SK-N-SH (cell line): ENCODE data around the gene ERGIC1. TPM values are rescaled to one million over a fixed set of nuclear protein-coding genes. Genes with fewer than 3 reads are reported as not detected.

Experiments
- CTCF ChIA-PET: fragments of 300-600, 350-600 bp; formaldehyde crosslinking; extraction: SDS; loops from one replicate; lab custom pipeline; 2021; lab: Yijun Ruan, JAX
- POLR2A ChIA-PET: fragments of 350-600 bp; sonication (Branson Sonifier 250); formaldehyde crosslinking; extraction: SDS; loops from one replicate; lab custom pipeline; 2020; ENCODE audit warnings: antibody characterized with exemption, inconsistent platforms; lab: Yijun Ruan, JAX
- DNase-seq: peaks from one replicate; pipeline ENCODE4 v3.0.0; 2012
- H2AFZ ChIP-seq: fragments of 200-600 bp; sonication (generic); 2 replicates; pipeline ENCODE4 v1.8.1; 2016; ENCODE audit warnings: antibody characterized with exemption, mild to moderate bottlenecking, low read depth
- H3F3A ChIP-seq: fragments of 200-600 bp; sonication (generic); replicated peaks from 2 replicates; pipeline ENCODE3; 2016; ENCODE audit warnings: antibody characterized with exemption, mild to moderate bottlenecking; ENCODE audit not compliant: insufficient read depth
- H3K27ac ChIP-seq, 2 experiments: fragments of 200-500 bp in 1 of 2; fragments of 200-600 bp in 1 of 2; sonication (Bioruptor generic) in 1 of 2; sonication (generic), shearing (Covaris generic) in 1 of 2; 2 replicates each; pipeline versions ENCODE4 v1.5.1 to v1.6.1; 2014 to 2016; ENCODE audit warnings: low read depth in 2 of 2, inconsistent platforms in 1 of 2, low read length in 1 of 2, mild to moderate bottlenecking in 1 of 2, mixed read lengths in 1 of 2
- H3K27me3 ChIP-seq: fragments of 200-600 bp; sonication (generic), shearing (Covaris generic); 2 replicates; pipeline ENCODE4 v1.6.1; 2016; ENCODE audit warnings: mixed run types; ENCODE audit not compliant: insufficient read depth
- H3K36me3 ChIP-seq, 2 experiments: fragments of 200-500 bp in 1 of 2; fragments of 200-600 bp in 1 of 2; sonication (Bioruptor generic) in 1 of 2; sonication (generic) in 1 of 2; replicated peaks in 1 of 2; 2 replicates each; pipeline versions ENCODE3 to v1.5.1; 2014 to 2016; ENCODE audit warnings: low read length in 1 of 2, mild to moderate bottlenecking in 1 of 2; ENCODE audit not compliant: insufficient read depth in 2 of 2, control insufficient read depth in 1 of 2
- H3K4me1 ChIP-seq, 2 experiments: fragments of 200-500 bp in 1 of 2; fragments of 200-600 bp in 1 of 2; sonication (Bioruptor generic) in 1 of 2; sonication (generic), shearing (Covaris generic) in 1 of 2; 2 replicates each; pipeline versions ENCODE4 v1.5.1 to v1.6.1; 2014 to 2016; ENCODE audit warnings: low read depth in 1 of 2, low read length in 1 of 2, mixed run types in 1 of 2; ENCODE audit not compliant: insufficient read depth in 2 of 2, control insufficient read depth in 1 of 2
- H3K4me2 ChIP-seq: fragments of 200-600 bp; sonication (generic), shearing (Covaris generic); 2 replicates; pipeline ENCODE4 v1.6.1; 2017; ENCODE audit warnings: mixed run types
- H3K4me3 ChIP-seq, 2 experiments: fragments of 200-500 bp in 1 of 2; fragments of 200-600 bp in 1 of 2; sonication (Bioruptor generic) in 1 of 2; sonication (generic), shearing (Covaris generic) in 1 of 2; 2 replicates each; pipeline versions ENCODE4 v1.5.1 to v1.8.1; 2014 to 2016; ENCODE audit warnings: low read depth in 2 of 2, inconsistent platforms in 1 of 2, low read length in 1 of 2, mild to moderate bottlenecking in 1 of 2, mixed read lengths in 1 of 2, moderate library complexity in 1 of 2
- H3K79me2 ChIP-seq: fragments of 200-600 bp; sonication (generic); 2 replicates; pipeline ENCODE4 v1.8.1; 2017; ENCODE audit warnings: mild to moderate bottlenecking; ENCODE audit not compliant: insufficient read depth
- H3K9ac ChIP-seq: fragments of 200-600 bp; sonication (generic); 2 replicates; pipeline ENCODE4 v1.6.1; 2017; ENCODE audit warnings: mixed run types
- H3K9me2 ChIP-seq: fragments of 200-600 bp; sonication (generic); 2 replicates; pipeline ENCODE4 v1.6.1; 2017; ENCODE audit warnings: mixed run types
- H3K9me3 ChIP-seq: fragments of 200-600 bp; sonication (generic); 2 replicates; pipeline ENCODE4 v1.6.1; 2017; ENCODE audit warnings: mixed run types, mild to moderate bottlenecking, moderate library complexity
- H4K20me1 ChIP-seq: fragments of 200-600 bp; sonication (generic); 2 replicates; pipeline ENCODE4 v1.6.1; 2017; ENCODE audit warnings: mild to moderate bottlenecking, mixed run types; ENCODE audit not compliant: insufficient read depth
- CHD2 ChIP-seq: fragments of 150-350 bp; IDR thresholded peaks from 2 replicates; pipeline ENCODE4 v1.6.1; 2018; ENCODE audit warnings: low read length; ENCODE audit not compliant: partially characterized antibody
- ELF1 ChIP-seq: IDR thresholded peaks from 2 replicates; pipeline ENCODE4 v1.4.0; 2012
- EZH2phosphoT487 ChIP-seq: fragments of 200-600 bp; sonication (generic); IDR thresholded peaks from 2 replicates; pipeline ENCODE4 v1.6.1; 2017; ENCODE audit warnings: low read depth, mixed run types, mild to moderate bottlenecking, antibody characterized with exemption, moderate library complexity, borderline replicate concordance
- FOXM1 ChIP-seq: IDR thresholded peaks from 2 replicates; pipeline ENCODE4 v1.4.0; 2012; ENCODE audit warnings: low read depth, mild to moderate bottlenecking
- GATA2 ChIP-seq: sonication (generic); formaldehyde crosslinking; IDR thresholded peaks from 2 replicates; pipeline ENCODE4 v1.5.0; 2020; ENCODE audit warnings: mild to moderate bottlenecking, missing genetic modification reagents
- MEF2A ChIP-seq: IDR thresholded peaks from 2 replicates; pipeline ENCODE4 v1.4.0; 2012; ENCODE audit warnings: low read depth, borderline replicate concordance
- POLR2AphosphoS5 ChIP-seq: IDR thresholded peaks from 2 replicates; pipeline ENCODE4 v1.6.1; 2012; ENCODE audit warnings: low read depth, low read length
- RAD21 ChIP-seq: IDR thresholded peaks from 2 replicates; pipeline ENCODE4 v1.6.1; 2012; ENCODE audit warnings: mild to moderate bottlenecking, low read length
- RCOR1 ChIP-seq: fragments of 150-350 bp; IDR thresholded peaks from 2 replicates; pipeline ENCODE4 v1.6.1; 2017; ENCODE audit warnings: antibody characterized with exemption, low read length
- RFX5 ChIP-seq: IDR thresholded peaks from 2 replicates; pipeline ENCODE4 v1.6.1; 2012; ENCODE audit warnings: mild to moderate bottlenecking, improper control_type of control experiment, low read length
- RXRA ChIP-seq: IDR thresholded peaks from 2 replicates; pipeline ENCODE4 v1.4.0; 2012; ENCODE audit warnings: low read depth, mild to moderate bottlenecking, borderline replicate concordance
- SMC3 ChIP-seq: IDR thresholded peaks from 2 replicates; pipeline ENCODE4 v1.6.1; 2012; ENCODE audit warnings: low read depth, low read length, improper control_type of control experiment
- TEAD4 ChIP-seq: IDR thresholded peaks from 2 replicates; pipeline ENCODE4 v1.4.0; 2012; ENCODE audit warnings: mild to moderate bottlenecking, borderline replicate concordance; ENCODE audit not compliant: insufficient read depth
- YY1 ChIP-seq: IDR thresholded peaks from 2 replicates; pipeline ENCODE4 v1.4.0; 2012; ENCODE audit warnings: low read depth, mild to moderate bottlenecking
- WGBS: methylation state at CpG from one replicate; pipeline ENCODE4 v1.1.6; 2017; ENCODE audit warnings: low lambda C conversion rate; 5-methylcytosine and 5-hydroxymethylcytosine counted together
- polyA plus RNA-seq, 3 experiments: library from polyadenylated mRNA; depleted of rRNA; stranded (reverse); fragments of >200 nt; gene quantifications; 2 replicates each; pipeline ENCODE4 v1.2.3, GENCODE V29; 2012
- TF ChIP-seq, protein P1 (sequence below): IDR thresholded peaks from 2 replicates; pipeline ENCODE4 v1.6.1; 2012; ENCODE audit warnings: mild to moderate bottlenecking, low read depth, low read length, moderate library complexity
- TF ChIP-seq, protein P2 (sequence below): fragments of 200-600 bp; sonication (generic); IDR thresholded peaks from 2 replicates; pipeline ENCODE4 v1.6.1; 2017; ENCODE audit warnings: antibody characterized with exemption, mild to moderate bottlenecking, moderate library complexity
- TF ChIP-seq, protein P3 (sequence below): IDR thresholded peaks from 2 replicates; pipeline ENCODE4 v1.4.0; 2012; ENCODE audit warnings: low read depth, borderline replicate concordance
- TF ChIP-seq, protein P4 (sequence below): fragments of 150-350 bp; IDR thresholded peaks from 2 replicates; pipeline ENCODE4 v1.6.1; 2017; ENCODE audit warnings: antibody characterized with exemption, low read length, low read depth, borderline replicate concordance
- TF ChIP-seq, protein P5 (sequence below): fragments of 150-350 bp; IDR thresholded peaks from 2 replicates; pipeline ENCODE4 v1.6.1; 2016; ENCODE audit warnings: mild to moderate bottlenecking, low read depth, low read length

Gene ERGIC1
- polyA plus RNA-seq, 1 of the 3 experiments (the other 2 are of a cell fraction) = 101 TPM

DNA sequence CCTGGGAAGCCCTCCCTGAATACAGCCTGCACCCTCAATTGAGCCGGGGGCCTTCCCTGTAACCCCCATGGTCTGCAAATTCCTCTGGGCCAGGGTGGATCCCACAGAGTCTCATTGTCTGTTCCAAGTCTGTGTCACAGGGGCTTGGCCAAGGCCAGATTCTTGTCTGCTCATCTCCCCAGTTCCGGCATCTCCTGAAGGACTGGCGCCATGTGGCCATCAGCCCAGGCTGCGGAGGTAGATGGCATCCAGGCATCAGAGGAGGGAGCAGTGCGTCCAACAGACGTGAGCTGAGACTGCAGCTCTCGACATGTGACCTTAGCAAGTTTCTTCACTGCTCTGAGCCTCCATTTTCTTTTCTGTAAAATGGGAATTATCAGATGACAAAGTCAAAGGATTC is 87.9 kb downstream of the ERGIC1 start:
- Histone ChIP-seq H3K4me3 (no peak overlapping the region), H3K9me3 (no peaks in the 10 kb centered on the region), H2AFZ (no peak overlapping the region), H3F3A (peaks cover 12% of the 10 kb centered on the region), H3K4me2 (no peak overlapping the region), H4K20me1 (no peaks in the 10 kb centered on the region), H3K9me2 (no peaks in the 10 kb centered on the region), H3K27me3 (no peaks in the 10 kb centered on the region), H3K9ac (no peak overlapping the region), H3K27ac (no peak overlapping the region), H3K36me3 (peaks cover 21 to 24% of the 10 kb centered on the region in 2 experiments), H3K79me2 (no peaks in the 10 kb centered on the region), H3K4me1 (peaks cover 0 to 11% of the 10 kb centered on the region in 2 experiments; a peak in 2 of 4 replicates)
- no peak for DNase-seq
- ChIA-PET CTCF (interaction anchor here (1.2 to 23.2 kb wide), 3 partner anchors 10 to 212 kb away, joined by 3 to 508 read pairs (median 24); partner anchors contain the start of gene DUSP1), POLR2A (no interaction called here)
- TF ChIP-seq MEF2A (no peak), TEAD4 (no peak), ELF1 (no peak), RFX5 (no peak), GATA2 (CRISPR knock-in tag) (no peak), EZH2phosphoT487 (no peak), POLR2AphosphoS5 (no peak), FOXM1 (no peak), SMC3 (no peak), RAD21 (no peak), YY1 (no peak), RCOR1 (no peak), CHD2 (no peak), RXRA (no peak)
- TF ChIP-seq, protein P1, sequence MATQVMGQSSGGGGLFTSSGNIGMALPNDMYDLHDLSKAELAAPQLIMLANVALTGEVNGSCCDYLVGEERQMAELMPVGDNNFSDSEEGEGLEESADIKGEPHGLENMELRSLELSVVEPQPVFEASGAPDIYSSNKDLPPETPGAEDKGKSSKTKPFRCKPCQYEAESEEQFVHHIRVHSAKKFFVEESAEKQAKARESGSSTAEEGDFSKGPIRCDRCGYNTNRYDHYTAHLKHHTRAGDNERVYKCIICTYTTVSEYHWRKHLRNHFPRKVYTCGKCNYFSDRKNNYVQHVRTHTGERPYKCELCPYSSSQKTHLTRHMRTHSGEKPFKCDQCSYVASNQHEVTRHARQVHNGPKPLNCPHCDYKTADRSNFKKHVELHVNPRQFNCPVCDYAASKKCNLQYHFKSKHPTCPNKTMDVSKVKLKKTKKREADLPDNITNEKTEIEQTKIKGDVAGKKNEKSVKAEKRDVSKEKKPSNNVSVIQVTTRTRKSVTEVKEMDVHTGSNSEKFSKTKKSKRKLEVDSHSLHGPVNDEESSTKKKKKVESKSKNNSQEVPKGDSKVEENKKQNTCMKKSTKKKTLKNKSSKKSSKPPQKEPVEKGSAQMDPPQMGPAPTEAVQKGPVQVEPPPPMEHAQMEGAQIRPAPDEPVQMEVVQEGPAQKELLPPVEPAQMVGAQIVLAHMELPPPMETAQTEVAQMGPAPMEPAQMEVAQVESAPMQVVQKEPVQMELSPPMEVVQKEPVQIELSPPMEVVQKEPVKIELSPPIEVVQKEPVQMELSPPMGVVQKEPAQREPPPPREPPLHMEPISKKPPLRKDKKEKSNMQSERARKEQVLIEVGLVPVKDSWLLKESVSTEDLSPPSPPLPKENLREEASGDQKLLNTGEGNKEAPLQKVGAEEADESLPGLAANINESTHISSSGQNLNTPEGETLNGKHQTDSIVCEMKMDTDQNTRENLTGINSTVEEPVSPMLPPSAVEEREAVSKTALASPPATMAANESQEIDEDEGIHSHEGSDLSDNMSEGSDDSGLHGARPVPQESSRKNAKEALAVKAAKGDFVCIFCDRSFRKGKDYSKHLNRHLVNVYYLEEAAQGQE = no peak
- TF ChIP-seq, protein P2, sequence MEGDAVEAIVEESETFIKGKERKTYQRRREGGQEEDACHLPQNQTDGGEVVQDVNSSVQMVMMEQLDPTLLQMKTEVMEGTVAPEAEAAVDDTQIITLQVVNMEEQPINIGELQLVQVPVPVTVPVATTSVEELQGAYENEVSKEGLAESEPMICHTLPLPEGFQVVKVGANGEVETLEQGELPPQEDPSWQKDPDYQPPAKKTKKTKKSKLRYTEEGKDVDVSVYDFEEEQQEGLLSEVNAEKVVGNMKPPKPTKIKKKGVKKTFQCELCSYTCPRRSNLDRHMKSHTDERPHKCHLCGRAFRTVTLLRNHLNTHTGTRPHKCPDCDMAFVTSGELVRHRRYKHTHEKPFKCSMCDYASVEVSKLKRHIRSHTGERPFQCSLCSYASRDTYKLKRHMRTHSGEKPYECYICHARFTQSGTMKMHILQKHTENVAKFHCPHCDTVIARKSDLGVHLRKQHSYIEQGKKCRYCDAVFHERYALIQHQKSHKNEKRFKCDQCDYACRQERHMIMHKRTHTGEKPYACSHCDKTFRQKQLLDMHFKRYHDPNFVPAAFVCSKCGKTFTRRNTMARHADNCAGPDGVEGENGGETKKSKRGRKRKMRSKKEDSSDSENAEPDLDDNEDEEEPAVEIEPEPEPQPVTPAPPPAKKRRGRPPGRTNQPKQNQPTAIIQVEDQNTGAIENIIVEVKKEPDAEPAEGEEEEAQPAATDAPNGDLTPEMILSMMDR = no peak
- TF ChIP-seq, protein P3, sequence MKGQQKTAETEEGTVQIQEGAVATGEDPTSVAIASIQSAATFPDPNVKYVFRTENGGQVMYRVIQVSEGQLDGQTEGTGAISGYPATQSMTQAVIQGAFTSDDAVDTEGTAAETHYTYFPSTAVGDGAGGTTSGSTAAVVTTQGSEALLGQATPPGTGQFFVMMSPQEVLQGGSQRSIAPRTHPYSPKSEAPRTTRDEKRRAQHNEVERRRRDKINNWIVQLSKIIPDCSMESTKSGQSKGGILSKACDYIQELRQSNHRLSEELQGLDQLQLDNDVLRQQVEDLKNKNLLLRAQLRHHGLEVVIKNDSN = no peak
- TF ChIP-seq, protein P4, sequence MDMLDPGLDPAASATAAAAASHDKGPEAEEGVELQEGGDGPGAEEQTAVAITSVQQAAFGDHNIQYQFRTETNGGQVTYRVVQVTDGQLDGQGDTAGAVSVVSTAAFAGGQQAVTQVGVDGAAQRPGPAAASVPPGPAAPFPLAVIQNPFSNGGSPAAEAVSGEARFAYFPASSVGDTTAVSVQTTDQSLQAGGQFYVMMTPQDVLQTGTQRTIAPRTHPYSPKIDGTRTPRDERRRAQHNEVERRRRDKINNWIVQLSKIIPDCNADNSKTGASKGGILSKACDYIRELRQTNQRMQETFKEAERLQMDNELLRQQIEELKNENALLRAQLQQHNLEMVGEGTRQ = no peak
- TF ChIP-seq, protein P5, sequence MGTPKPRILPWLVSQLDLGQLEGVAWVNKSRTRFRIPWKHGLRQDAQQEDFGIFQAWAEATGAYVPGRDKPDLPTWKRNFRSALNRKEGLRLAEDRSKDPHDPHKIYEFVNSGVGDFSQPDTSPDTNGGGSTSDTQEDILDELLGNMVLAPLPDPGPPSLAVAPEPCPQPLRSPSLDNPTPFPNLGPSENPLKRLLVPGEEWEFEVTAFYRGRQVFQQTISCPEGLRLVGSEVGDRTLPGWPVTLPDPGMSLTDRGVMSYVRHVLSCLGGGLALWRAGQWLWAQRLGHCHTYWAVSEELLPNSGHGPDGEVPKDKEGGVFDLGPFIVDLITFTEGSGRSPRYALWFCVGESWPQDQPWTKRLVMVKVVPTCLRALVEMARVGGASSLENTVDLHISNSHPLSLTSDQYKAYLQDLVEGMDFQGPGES = no peak
- 97% methylated on average over 6 of the region's 7 CpGs for WGBS
